GM12865 (cell line): Measurements from ENCODE around the gene NTRK2.

Source experiments
- DNase-seq: peaks from one replicate; pipeline ENCODE4 v3.0.0; 2010; ENCODE audit warnings: low read depth
- H3K4me3 ChIP-seq: 2 replicates; pipeline ENCODE4 v1.5.1; 2011; ENCODE audit warnings: mild to moderate bottlenecking, low read depth, low read length, control low read depth
- TF ChIP-seq, protein P1 (sequence below): IDR thresholded peaks from 2 replicates; pipeline ENCODE4 v1.5.1; 2011; ENCODE audit warnings: low read length, control low read depth, low read depth, inconsistent platforms; ENCODE audit not compliant: insufficient read depth; ENCODE audit errors: missing control alignments

Gene NTRK2

GRCh38 chr9:84808416-84808815, 138.9 kb downstream of the NTRK2 start:
- TF ChIP-seq, protein P1, sequence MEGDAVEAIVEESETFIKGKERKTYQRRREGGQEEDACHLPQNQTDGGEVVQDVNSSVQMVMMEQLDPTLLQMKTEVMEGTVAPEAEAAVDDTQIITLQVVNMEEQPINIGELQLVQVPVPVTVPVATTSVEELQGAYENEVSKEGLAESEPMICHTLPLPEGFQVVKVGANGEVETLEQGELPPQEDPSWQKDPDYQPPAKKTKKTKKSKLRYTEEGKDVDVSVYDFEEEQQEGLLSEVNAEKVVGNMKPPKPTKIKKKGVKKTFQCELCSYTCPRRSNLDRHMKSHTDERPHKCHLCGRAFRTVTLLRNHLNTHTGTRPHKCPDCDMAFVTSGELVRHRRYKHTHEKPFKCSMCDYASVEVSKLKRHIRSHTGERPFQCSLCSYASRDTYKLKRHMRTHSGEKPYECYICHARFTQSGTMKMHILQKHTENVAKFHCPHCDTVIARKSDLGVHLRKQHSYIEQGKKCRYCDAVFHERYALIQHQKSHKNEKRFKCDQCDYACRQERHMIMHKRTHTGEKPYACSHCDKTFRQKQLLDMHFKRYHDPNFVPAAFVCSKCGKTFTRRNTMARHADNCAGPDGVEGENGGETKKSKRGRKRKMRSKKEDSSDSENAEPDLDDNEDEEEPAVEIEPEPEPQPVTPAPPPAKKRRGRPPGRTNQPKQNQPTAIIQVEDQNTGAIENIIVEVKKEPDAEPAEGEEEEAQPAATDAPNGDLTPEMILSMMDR, result no peak
- H3K4me3 ChIP-seq, result no peak overlapping the region
- DNase-seq, result no peak

DNA sequence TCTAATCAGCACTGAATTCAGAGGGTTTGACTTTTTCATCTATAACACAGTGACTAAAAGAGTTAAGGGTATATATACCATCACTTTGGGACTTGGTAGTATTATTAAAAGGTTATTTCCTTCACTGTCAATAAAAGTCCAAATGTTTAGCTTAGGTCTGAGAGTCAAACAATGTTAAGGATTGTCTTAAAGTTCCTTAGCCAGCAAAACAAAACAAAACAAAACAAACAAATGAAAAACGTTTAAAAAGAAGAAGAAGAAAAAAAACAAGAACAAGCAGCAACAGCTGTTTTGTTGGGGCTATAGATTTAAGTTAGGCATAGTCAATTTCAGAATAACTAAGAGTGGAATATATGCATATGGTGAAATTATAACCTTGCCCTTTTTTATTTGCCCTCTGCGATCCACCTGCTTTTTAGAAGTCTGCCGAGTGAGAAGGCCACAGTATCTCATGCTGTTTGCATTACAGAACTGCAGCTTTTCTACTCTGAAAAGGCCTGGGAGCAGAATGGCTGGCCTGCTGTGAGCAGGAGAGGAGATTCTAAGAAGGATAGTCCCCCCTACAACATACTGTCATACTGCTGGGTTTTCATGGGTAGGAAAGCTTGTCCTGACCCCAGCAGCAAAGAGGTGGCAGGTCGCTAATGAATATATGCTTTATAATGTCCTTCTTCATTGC, 141.7 kb downstream of the NTRK2 start:
- no peak overlapping the region for H3K4me3 ChIP-seq
- TF ChIP-seq, protein P1, result no peak
- DNase-seq, result no peak

- no peak overlapping the region for H3K4me3 ChIP-seq
- no peak for DNase-seq
- TF ChIP-seq, protein P1, result no peak
These were observed 142.2 kb downstream of the NTRK2 start for GRCh38 chr9:84811751-84812074.

- no peak for DNase-seq
- H3K4me3 ChIP-seq, result no peak overlapping the region
- TF ChIP-seq, protein P1, result no peak
These were observed 142.8 kb downstream of the NTRK2 start for GRCh38 chr9:84812355-84812754.

GRCh38 chr9:84812847-84813246, 143.3 kb downstream of the NTRK2 start:
- DNase-seq, result no peak
- TF ChIP-seq, protein P1, result no peak
- no peak overlapping the region for H3K4me3 ChIP-seq

GRCh38 chr9:84815554-84815953, 146.0 kb downstream of the NTRK2 start:
- DNase-seq, result no peak
- TF ChIP-seq, protein P1, result no peak
- H3K4me3 ChIP-seq, result no peak overlapping the region

DNA sequence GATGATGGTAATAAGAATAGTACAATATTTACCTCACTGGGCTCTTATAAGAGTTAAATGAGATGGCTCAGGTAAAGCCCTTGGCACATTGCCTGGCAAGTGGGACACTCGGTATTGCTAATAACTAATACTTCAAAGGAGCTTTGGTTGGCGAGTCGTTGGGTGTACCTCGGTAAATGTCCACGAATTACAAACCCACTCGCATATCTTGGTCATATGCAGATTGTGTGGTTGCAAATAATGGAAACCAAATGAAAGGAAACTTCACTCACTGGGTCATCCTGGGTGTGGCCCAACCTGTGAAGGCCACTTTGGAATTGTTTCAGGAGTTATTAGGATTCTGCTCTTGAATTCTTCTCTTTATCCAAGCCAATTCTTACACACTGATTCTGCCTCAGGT, 147.5 kb downstream of the NTRK2 start:
- TF ChIP-seq, protein P1, result no peak
- DNase-seq, result no peak
- H3K4me3 ChIP-seq, result no peak overlapping the region
